Measurements from ENCODE around the gene MGAT5. TPM values are rescaled to one million over a fixed set of nuclear protein-coding genes. Genes with fewer than 3 reads are reported as not detected.

Gene MGAT5
- total RNA-seq, 1 experiment from 2014 or later: 34.0 TPM

DNA sequence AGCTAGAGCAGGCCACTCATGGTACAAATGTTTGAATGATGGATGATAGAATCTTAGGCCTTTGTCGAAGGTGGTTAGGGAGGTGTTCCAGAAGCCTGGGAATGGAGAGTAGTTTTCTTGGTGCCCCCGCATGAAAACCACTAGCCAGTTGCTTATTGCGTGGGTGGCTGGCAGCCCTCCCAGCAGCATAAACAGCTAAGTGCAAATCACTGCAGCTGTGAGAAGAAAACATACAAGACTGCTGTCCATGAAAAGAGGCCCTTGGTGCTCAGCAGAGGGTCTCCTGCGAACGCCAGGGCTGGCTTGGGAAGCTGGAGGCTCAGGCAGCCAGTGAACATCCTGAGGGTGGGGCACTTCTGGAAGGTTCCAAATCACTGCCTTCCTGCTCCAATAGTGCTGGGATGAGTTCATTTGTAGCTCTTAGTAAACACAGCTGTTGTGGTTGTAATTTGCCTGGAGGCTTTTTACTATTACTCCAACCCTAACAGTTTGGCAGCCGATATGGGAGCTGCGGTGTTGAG is 118.8 kb downstream of the MGAT5 start:
- no peaks in the 10 kb centered on the region for H3K9me3 ChIP-seq (ENCODE audit: control insufficient read depth in 1 of 2, insufficient read depth in 1 of 2, low read depth in 1 of 2, low read length in 2 of 2)
- DNase-seq (ENCODE audit: low read depth, low spot score) (no peak), ATAC-seq (no peak)
- H3K9me2 ChIP-seq (ENCODE audit: insufficient read depth): no peaks in the 10 kb centered on the region
- H3K27me3 ChIP-seq (ENCODE audit: insufficient read depth, low read length): no peaks in the 10 kb centered on the region
- ChIA-PET RAD21 (ENCODE audit: low non-redundant PET in 1 of 2, low total read pairs in 2 of 2, uncharacterized antibody in 2 of 2, unreplicated experiment in 2 of 2) (no interaction called here), POLR2A (no interaction called here), CTCF (no interaction called here)
- intact Hi-C loops (cut with micrococcal nuclease): no loop called here
- H3K79me2 ChIP-seq (ENCODE audit: insufficient read depth, low read length): no peaks in the 10 kb centered on the region
- H3K27ac ChIP-seq (ENCODE audit: low read depth, low read length): no peak overlapping the region
- H4K20me1 ChIP-seq (ENCODE audit: insufficient read depth): no peaks in the 10 kb centered on the region
- H3K9ac ChIP-seq (ENCODE audit: low read length): no peak overlapping the region
- BruUV-seq (replicated peaks): no TSS peak
- no peak overlapping the region for H2AFZ ChIP-seq (ENCODE audit: low read depth, low read length, poor library complexity, severe bottlenecking)
- no peaks in the 10 kb centered on the region for H3K36me3 ChIP-seq (ENCODE audit: control insufficient read depth in 1 of 2, insufficient read depth in 2 of 2, low read length in 2 of 2)
- TF ChIP-seq POLR2AphosphoS5 (IDR thresholded peaks at IDR 0.05; ENCODE audit: low read depth, low read length) (no peak), CEBPB (IDR thresholded peaks at IDR 0.05; ENCODE audit: low read depth) (no peak), SIN3A (IDR thresholded peaks at IDR 0.05; ENCODE audit: low read depth) (no peak), SP1 (IDR thresholded peaks at IDR 0.05; ENCODE audit: low read depth) (no peak), EGR1 (IDR thresholded peaks at IDR 0.05; ENCODE audit: low read depth) (no peak), YY1 (IDR thresholded peaks at IDR 0.05; ENCODE audit: extremely low read depth, insufficient replicate concordance, low read depth, low read length) (no peak), TCF7L2 (IDR thresholded peaks at IDR 0.05; ENCODE audit: borderline replicate concordance, extremely low read depth, insufficient read depth, insufficient read length) (no peak), SRF (IDR thresholded peaks at IDR 0.05; ENCODE audit: low read depth) (no peak), ZFX (IDR thresholded peaks at IDR 0.05) (no peak), ZNF274 (IDR thresholded peaks at IDR 0.05; ENCODE audit: low read depth, low read length) (no peak), FOSL1 (IDR thresholded peaks at IDR 0.05; ENCODE audit: low read depth) (no peak), EZH2 (IDR thresholded peaks at IDR 0.05) (no peak), POLR2A (IDR thresholded peaks at IDR 0.05; ENCODE audit: borderline replicate concordance, extremely low read depth, insufficient read depth, insufficient read length) (no peak), JUND (IDR thresholded peaks at IDR 0.05) (no peak), CBX3 (IDR thresholded peaks at IDR 0.05; ENCODE audit: low read depth) (no peak)
- TF ChIP-seq, protein P1, sequence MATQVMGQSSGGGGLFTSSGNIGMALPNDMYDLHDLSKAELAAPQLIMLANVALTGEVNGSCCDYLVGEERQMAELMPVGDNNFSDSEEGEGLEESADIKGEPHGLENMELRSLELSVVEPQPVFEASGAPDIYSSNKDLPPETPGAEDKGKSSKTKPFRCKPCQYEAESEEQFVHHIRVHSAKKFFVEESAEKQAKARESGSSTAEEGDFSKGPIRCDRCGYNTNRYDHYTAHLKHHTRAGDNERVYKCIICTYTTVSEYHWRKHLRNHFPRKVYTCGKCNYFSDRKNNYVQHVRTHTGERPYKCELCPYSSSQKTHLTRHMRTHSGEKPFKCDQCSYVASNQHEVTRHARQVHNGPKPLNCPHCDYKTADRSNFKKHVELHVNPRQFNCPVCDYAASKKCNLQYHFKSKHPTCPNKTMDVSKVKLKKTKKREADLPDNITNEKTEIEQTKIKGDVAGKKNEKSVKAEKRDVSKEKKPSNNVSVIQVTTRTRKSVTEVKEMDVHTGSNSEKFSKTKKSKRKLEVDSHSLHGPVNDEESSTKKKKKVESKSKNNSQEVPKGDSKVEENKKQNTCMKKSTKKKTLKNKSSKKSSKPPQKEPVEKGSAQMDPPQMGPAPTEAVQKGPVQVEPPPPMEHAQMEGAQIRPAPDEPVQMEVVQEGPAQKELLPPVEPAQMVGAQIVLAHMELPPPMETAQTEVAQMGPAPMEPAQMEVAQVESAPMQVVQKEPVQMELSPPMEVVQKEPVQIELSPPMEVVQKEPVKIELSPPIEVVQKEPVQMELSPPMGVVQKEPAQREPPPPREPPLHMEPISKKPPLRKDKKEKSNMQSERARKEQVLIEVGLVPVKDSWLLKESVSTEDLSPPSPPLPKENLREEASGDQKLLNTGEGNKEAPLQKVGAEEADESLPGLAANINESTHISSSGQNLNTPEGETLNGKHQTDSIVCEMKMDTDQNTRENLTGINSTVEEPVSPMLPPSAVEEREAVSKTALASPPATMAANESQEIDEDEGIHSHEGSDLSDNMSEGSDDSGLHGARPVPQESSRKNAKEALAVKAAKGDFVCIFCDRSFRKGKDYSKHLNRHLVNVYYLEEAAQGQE (IDR thresholded peaks at IDR 0.05; ENCODE audit: low read depth): no peak
- TF ChIP-seq, protein P2, sequence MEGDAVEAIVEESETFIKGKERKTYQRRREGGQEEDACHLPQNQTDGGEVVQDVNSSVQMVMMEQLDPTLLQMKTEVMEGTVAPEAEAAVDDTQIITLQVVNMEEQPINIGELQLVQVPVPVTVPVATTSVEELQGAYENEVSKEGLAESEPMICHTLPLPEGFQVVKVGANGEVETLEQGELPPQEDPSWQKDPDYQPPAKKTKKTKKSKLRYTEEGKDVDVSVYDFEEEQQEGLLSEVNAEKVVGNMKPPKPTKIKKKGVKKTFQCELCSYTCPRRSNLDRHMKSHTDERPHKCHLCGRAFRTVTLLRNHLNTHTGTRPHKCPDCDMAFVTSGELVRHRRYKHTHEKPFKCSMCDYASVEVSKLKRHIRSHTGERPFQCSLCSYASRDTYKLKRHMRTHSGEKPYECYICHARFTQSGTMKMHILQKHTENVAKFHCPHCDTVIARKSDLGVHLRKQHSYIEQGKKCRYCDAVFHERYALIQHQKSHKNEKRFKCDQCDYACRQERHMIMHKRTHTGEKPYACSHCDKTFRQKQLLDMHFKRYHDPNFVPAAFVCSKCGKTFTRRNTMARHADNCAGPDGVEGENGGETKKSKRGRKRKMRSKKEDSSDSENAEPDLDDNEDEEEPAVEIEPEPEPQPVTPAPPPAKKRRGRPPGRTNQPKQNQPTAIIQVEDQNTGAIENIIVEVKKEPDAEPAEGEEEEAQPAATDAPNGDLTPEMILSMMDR (IDR thresholded peaks at IDR 0.05 in 2 of 3, conservative IDR thresholded peaks at IDR 0.05 in 1 of 3; ENCODE audit: borderline replicate concordance in 1 of 3, insufficient read depth in 1 of 3, low read depth in 2 of 3, low read length in 2 of 3): no peak
- TF ChIP-seq, protein P3, sequence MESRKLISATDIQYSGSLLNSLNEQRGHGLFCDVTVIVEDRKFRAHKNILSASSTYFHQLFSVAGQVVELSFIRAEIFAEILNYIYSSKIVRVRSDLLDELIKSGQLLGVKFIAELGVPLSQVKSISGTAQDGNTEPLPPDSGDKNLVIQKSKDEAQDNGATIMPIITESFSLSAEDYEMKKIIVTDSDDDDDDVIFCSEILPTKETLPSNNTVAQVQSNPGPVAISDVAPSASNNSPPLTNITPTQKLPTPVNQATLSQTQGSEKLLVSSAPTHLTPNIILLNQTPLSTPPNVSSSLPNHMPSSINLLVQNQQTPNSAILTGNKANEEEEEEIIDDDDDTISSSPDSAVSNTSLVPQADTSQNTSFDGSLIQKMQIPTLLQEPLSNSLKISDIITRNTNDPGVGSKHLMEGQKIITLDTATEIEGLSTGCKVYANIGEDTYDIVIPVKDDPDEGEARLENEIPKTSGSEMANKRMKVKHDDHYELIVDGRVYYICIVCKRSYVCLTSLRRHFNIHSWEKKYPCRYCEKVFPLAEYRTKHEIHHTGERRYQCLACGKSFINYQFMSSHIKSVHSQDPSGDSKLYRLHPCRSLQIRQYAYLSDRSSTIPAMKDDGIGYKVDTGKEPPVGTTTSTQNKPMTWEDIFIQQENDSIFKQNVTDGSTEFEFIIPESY (IDR thresholded peaks at IDR 0.05; ENCODE audit: extremely low read depth, insufficient replicate concordance, low read length): no peak
- TF ChIP-seq, protein P4, sequence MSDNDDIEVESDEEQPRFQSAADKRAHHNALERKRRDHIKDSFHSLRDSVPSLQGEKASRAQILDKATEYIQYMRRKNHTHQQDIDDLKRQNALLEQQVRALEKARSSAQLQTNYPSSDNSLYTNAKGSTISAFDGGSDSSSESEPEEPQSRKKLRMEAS (IDR thresholded peaks at IDR 0.05): no peak
- no peak overlapping the region for H3K4me3 ChIP-seq (replicated peaks in 1 of 2; ENCODE audit: low read depth in 1 of 2, low read length in 2 of 2)
- no peak overlapping the region for H3K4me2 ChIP-seq (ENCODE audit: low read length)
- H3K4me1 ChIP-seq (ENCODE audit: control insufficient read depth in 1 of 2, insufficient read depth in 2 of 2, low read length in 2 of 2): no peaks in the 10 kb centered on the region; a peak in 1 of 4 replicates

Measured in HCT116 (cell line).